ENCODE results near the gene UBQLN2.

- TF ChIP-seq POLR2A (IDR thresholded peaks at IDR 0.05) (no peak), CTCF (IDR thresholded peaks at IDR 0.05) (no peak)
Observed at GRCh38 chrX:56550667-56551066, 12.8 kb upstream of the UBQLN2 start.

Data from stomach (tissue), 4 donors.